ENCODE data around the gene CDCA3. TPM values are rescaled to one million over a fixed set of nuclear protein-coding genes. Genes with fewer than 3 reads are reported as not detected.
A peak's percentile ranks its signal among the peaks of the same experiment; 100 is the strongest.

The CDCA3 gene
- total and polyA plus RNA-seq, 2 of the 13 experiments (the other 11 are each of a cell fraction or from before 2014, with no cell fraction given) = 32.7 to 56.5 TPM

DNA sequence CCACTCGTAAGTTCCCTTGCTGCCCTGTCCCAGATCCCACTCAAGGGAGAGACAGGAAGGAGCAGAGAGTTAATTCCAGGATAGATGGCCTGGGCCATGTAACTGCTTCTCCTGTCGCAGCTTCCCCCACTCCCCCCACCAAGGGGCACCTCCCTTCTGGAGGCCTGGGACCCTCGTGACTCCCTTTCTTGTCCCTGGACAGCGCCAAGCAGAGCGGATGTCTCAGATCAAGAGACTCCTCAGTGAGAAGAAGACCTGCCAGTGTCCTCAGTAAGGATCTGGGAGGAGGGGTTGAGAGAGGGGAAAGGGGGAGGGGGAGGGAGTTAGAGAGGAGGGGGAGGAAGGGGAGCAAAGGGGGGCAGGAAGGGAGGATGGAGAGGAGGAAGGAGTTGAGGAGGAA, 32.4 kb downstream of the CDCA3 start (continued):
- no peak for TF ChIP-seq ZNF552 (CRISPR knock-in tag; IDR thresholded peaks at IDR 0.05; ENCODE audit: borderline replicate concordance)
- TF ChIP-seq ZNF251 (CRISPR knock-in tag; IDR thresholded peaks at IDR 0.05) = no peak
- TF ChIP-seq DNMT3B (CRISPR knock-in tag; conservative IDR thresholded peaks at IDR 0.05) = no peak
- TF ChIP-seq ARNTL (CRISPR knock-in tag; IDR thresholded peaks at IDR 0.05) = no peak
- TF ChIP-seq ZNF614 (CRISPR knock-in tag; IDR thresholded peaks at IDR 0.05; ENCODE audit: borderline replicate concordance) = no peak
- TF ChIP-seq, protein P1, sequence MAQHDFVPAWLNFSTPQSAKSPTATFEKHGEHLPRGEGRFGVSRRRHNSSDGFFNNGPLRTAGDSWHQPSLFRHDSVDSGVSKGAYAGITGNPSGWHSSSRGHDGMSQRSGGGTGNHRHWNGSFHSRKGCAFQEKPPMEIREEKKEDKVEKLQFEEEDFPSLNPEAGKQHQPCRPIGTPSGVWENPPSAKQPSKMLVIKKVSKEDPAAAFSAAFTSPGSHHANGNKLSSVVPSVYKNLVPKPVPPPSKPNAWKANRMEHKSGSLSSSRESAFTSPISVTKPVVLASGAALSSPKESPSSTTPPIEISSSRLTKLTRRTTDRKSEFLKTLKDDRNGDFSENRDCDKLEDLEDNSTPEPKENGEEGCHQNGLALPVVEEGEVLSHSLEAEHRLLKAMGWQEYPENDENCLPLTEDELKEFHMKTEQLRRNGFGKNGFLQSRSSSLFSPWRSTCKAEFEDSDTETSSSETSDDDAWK (CRISPR knock-in tag; IDR thresholded peaks at IDR 0.05) = no peak

DNA sequence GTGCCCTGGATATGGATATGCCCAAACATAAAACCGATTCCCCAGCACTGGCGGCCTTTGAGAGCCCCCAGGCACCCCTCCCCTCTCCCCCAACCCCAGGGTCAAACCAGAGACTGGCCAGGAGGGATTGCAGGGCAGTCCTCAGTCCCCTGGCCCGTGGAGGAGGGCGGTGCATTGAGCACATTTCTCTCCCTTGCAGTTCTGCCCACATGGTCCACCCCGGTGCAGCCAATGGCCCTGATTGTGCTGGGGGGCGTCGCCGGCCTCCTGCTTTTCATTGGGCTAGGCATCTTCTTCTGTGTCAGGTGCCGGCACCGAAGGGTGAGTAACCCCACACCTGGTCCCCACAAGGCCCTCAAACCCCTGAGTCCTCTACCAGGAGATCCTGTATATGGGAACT, 32.9 kb downstream of the CDCA3 start:
- ATAC-seq = peak; percentile 32
- H3K36me3 ChIP-seq (replicated peaks in 1 of 2; ENCODE audit: control insufficient read depth in 1 of 2, insufficient read depth in 2 of 2, low read length in 2 of 2) = no peaks in the 10 kb centered on the region
- ChIA-PET POLR2A (no interaction called here), CTCF (ENCODE audit: low intra/inter-chr PET ratio, low total read pairs) (no interaction called here)
- no peaks in the 10 kb centered on the region for H4K20me1 ChIP-seq (ENCODE audit: insufficient read depth, low read length)
- H3K27ac ChIP-seq (ENCODE audit: extremely low read length, insufficient read depth, low read length) = no peak overlapping the region
- H3K79me2 ChIP-seq (ENCODE audit: insufficient read depth, low read length) = no peaks in the 10 kb centered on the region
- peaks cover 7 to 34% of the 10 kb centered on the region in 2 experiments; a peak in 4 of 5 replicates for H3K27me3 ChIP-seq (ENCODE audit: control insufficient read depth in 1 of 2, insufficient read depth in 2 of 2, low read length in 2 of 2)
- no peak for TF ChIP-seq RBM39 (IDR thresholded peaks at IDR 0.05; ENCODE audit: low read depth, low read length, poor library complexity, severe bottlenecking)
- peak; percentile 73 for TF ChIP-seq AGO1 (IDR thresholded peaks at IDR 0.05; ENCODE audit: low read depth, low read length, poor library complexity, severe bottlenecking)
- peak; percentile 33; the same call in 1 of the 2 replicates for TF ChIP-seq NFYB (CRISPR knock-in tag; IDR thresholded peaks at IDR 0.05)
- no peak for DNase-seq (ENCODE audit: low spot score)
- WGBS (ENCODE audit: low lambda C conversion rate) = 27% methylated on average over 5 of the region's 10 CpGs
- no peak overlapping the region for H3K9ac ChIP-seq (ENCODE audit: insufficient read depth, low read depth, low read length)
- no peak for FAIRE-seq
- BruUV-seq (replicated peaks) = no TSS peak
- in situ Hi-C loops (cut with HindIII; ENCODE audit: extremely low pct_ligation_motif_present, low pct_unique_long_range_greater_than_20kb) = no loop called here
- H3K4me1 ChIP-seq (ENCODE audit: insufficient read depth, low read length) = peaks cover 42% of the 10 kb centered on the region
- no peaks in the 10 kb centered on the region for H3K9me3 ChIP-seq (ENCODE audit: low read length)
- H2AFZ ChIP-seq (ENCODE audit: low read length) = no peak overlapping the region
- no peak overlapping the region for H3K4me3 ChIP-seq (replicated peaks in 1 of 3; ENCODE audit: insufficient read depth in 1 of 3, low read depth in 2 of 3, low read length in 3 of 3)
- intact Hi-C loops (cut with micrococcal nuclease; ENCODE audit: unreplicated experiment) = no loop called here
- H3K4me2 ChIP-seq (ENCODE audit: low read depth, low read length) = no peak overlapping the region

Measured in HepG2 (cell line).